ENCODE data around the gene GRWD1.

Gene GRWD1

DNA sequence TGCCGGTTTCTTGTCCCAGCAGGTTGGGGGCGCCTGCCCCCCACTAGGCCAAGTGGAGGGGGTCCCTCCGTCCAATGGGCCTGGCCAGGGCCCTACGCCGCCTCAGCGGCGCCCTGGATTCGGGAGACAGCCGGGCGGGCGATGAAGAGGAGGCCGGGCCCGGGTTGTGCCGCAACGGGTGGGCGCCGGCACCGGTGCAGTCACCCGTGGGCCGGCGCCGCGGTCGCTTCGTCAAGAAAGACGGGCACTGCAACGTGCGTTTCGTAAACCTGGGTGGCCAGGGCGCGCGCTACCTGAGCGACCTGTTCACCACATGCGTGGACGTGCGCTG is 15.8 kb downstream of the GRWD1 start:
- no peak for DNase-seq

- DNase-seq = peak; percentile 26
Measured at GRCh38 chr19:48461982-48462655, 16.3 kb downstream of the GRWD1 start.

GRCh38 chr19:48465215-48465614 is 19.4 kb downstream of the GRWD1 start:
- peak; percentile 36 for DNase-seq

DNA sequence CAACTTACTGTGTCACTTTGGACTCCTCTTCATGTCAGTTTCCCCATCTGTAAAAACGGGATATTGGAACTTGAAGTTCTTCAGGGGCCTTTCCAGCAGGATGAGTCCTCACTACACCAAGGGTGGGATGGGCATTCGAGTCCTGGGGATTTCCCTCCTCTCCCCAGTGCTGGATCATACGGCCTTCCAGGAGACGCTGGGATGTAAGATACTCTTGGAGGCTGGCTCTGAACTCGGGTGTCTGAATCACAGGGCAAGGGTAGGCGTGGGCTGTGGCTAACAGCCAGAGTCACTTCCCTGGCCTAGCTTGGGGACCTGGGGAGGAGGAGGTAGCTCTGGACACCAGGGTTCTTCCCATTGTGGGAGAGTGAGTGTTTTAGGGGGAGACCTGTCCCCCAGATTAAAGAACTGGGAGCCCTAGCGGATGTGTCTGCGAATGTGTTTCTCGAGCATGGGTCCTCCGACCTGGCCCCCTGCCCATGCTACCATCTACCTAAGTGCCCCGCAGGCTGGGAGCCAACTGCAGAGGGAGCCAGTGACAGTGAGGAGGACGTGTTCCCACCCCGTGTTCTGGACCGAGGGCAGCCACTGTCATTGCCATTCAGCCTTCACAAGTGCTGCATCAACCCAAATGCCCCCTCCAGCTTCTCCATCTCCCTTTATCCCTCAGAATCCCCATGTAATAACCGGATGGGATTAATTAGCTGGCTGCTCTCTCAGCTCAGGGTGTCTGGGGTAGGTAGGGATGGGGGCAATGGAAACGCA is 21.0 kb downstream of the GRWD1 start:
- DNase-seq = no peak

GRCh38 chr19:48468772-48469288 is 23.0 kb downstream of the GRWD1 start:
- peak; percentile 100 for DNase-seq

DNA sequence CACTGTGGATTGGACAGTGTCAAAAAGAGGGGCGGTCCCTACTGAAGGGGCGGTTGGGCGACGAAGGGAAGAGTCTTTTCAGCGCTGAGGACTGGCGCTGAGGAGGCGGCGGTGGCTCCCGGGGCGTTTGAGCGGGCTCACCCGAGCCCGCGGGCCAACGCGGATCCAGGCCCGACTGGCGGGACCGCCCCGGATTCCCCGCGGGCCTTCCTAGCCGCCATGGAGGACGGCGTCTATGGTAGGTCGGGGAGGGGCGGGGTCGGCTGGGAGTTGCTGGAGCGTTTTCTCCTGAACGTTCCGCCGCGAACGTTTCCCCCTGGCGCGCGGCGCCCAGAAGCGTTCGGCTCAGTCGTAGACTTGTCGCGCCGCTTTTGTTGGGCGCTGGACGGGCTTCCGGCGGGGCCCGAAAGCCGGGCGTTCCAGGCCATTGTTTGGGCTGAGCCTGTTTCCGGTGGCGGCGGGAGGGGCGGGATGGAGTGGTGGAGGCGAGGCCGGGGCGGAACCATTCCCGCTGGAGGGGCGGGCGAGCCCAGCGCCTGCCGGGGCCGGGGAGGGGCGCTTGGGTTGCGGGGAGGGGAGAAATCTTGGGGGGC is 23.6 kb downstream of the GRWD1 start, which contains the start of gene CYTH2:
Gene CYTH2 (plus strand): TSS at position 81 of the 593 bp plus-strand sequence. CDS start 139 bp downstream, at position 220.
- DNase-seq = peak; percentile 78

DNA sequence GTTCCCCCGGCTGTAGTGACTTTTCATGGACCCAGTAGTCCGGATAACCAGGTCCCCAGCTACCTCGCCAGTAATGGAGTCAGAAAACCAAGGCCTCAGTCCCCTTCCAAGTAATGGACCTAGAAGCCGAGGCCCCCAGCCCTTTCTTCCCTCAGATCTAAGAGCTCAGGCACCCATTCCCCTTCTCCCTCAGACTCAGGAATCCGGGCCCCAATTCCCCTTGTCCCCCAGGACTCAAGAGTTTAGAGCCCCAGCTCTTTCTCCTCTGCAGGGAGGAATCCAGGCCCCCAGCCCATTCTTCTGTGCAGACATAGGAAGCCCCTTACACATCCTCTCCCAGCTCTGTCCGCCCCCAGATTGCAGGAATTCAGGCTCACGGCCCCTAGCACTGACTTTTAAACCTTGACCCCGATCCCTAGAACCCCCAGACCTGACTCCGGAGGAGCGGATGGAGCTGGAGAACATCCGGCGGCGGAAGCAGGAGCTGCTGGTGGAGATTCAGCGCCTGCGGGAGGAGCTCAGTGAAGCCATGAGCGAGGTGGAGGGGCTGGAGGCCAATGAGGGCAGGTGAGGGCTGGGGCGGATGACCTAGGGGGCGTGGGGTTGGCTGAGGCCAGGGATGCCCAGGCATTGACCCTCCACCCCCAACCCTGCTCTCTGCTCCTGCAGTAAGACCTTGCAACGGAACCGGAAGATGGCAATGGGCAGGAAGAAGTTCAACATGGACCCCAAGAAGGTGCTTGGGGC is 24.3 kb downstream of the GRWD1 start:
- DNase-seq = no peak

DNA sequence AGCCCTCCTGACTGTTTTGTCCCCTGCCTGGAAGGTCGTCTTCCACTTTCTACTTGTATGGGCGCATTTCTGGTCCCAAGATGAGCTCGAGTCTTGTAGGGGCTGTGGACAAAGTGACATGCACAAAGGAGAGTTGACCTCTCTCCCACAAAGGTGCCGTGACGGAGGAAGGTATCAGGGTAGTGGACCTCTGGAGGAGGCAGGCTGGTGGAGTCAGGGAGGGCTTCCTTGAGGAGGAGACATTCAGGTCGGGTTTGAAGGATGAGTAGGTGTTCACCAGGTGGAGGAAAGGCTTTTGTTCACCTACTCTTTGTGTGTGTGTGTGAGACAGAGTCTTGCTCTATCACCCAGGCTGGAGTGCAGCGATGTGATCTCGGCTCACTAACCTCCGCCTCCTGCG is 25.1 kb downstream of the GRWD1 start:
- no peak for DNase-seq

DNA sequence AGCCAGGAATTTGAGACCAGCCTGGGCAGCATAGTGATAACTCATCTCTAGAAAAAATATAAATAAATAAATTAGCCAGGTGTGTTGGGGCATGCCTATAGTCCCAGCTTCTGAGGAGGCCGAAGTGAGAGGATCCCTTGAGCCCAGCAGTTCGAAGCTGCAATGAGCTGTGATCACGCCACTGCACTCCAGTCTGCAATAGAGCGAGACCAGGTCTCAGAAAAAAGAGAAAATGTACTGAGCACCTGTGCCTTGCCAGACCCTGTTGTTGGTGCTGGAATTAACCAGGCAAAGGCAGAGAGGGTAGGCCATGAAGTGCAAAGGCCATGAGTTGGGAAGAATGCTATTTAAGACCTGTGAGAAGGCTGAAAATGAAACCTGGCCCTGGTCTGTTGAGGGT is 26.1 kb downstream of the GRWD1 start:
- DNase-seq = no peak

GRCh38 chr19:48473161-48473966 is 27.6 kb downstream of the GRWD1 start:
- DNase-seq = no peak

GRCh38 chr19:48474084-48474592 is 28.4 kb downstream of the GRWD1 start:
- no peak for DNase-seq

- DNase-seq = no peak
Measured at GRCh38 chr19:48475369-48476068, 29.7 kb downstream of the GRWD1 start.

GRCh38 chr19:48476176-48476575 is 30.4 kb downstream of the GRWD1 start:
- no peak for DNase-seq

DNA sequence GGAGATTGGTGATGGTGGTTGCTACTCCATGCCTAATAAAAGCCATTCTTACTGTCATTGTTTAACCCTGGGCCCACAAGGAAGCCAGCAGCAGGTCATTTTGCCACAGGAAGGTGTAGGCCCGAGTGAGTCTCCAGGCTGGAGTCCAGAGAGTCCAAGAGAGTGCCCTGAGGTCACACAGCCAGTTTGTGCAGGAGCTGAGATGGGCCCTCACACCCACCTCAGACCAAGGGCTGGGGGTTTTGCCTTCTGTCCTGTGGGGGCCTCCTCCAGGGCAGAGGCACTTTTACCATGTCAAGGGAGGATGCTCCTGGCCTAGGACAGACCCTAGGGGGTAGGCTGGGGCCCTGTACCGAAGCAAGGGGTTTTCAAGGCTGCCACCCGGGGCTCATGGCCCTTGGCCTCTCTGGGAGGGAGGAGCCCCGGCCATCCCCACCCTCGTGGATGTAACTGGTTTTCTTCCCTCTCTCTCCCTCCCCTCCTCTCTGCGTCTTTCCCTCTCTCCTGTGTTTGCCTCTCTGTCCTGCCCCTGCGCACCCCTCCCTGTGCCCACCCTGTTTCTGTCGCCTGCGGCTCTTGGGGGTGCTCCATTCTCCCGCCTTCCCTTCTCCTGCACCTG is 31.4 kb downstream of the GRWD1 start:
- no peak for DNase-seq

DNA sequence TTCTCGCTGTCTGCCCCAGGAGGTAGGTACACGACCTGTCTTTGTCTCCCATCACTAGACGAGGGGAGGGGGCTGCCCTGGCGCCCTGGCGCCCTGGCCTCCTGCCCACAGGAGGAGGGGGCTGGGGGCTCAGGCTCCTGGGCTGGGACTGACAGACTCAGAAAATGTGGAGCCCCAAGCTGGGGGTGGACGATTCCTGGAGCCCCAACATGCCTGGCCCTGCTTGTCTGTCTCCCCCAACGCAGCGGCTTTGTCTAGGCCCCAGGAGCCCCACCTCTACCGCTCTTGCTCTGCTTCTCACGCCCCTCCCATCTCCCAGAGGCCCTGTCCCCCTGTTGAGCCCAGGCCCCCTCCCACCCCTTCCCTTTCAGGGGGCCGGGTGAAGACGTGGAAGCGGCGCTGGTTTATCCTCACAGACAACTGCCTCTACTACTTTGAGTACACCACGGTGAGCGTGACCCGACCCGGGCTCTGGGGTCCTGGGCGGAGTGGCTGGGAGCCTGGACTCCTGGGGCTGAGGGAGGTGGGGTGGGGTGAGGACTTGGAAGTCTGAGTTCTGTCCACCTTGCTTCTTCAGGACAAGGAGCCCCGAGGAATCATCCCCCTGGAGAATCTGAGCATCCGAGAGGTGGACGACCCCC is 32.0 kb downstream of the GRWD1 start:
- DNase-seq = no peak

DNA sequence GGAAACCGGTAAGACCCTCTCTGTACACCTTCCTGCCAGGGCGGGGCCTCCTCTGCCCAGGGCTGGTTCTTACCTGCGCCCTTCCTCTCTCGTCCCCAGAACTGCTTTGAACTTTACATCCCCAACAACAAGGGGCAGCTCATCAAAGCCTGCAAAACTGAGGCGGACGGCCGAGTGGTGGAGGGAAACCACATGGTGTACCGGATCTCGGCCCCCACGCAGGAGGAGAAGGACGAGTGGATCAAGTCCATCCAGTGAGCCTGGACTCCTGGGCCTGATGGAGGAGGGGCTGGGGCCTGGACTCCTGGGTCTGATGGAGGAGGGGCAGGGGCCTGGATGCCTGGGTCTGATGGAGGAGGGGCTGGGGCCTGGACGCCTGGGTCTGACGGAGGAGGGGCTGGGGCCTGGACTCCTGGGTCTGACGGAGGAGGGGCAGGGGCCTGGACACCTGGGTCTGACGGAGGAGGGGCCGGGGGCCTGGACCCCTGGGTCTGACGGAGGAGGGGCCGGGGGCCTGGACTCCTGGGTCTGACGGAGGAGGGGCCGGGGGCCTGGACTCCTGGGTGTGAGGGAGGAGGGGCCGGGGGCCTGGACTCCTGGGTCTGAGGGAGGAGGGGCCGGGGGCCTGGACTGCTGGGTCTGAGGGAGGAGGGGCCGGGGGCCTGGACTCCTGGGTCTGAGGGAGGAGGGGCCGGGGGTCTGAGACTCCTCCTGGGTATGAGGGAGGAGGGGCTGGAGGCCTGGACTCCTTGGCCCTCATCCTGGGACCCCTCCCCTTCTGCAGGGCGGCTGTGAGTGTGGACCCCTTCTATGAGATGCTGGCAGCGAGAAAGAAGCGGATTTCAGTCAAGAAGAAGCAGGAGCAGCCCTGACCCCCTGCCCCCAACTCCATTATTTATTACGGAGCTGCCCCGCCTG is 32.8 kb downstream of the GRWD1 start:
- DNase-seq = no peak

- no peak for DNase-seq
Measured at GRCh38 chr19:48479686-48480085, 33.9 kb downstream of the GRWD1 start.

DNA sequence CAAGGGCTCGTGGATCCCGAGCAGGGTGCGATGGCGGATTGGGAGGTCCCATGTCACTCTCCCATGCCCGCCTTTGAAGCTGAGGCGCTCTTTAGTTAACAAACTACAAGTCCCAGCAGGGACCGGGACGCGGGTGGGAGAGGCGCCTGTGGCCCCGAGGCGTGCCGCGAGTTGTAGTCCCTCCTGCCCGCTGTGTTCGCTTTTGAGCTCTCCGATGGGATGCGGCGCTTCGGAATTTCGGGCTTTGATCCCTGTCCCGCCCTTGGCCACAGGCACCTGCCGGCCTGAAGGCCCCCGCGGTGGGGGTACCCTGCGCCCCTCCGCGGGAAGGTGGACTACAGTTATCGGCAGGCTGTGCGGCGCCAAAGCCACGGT is 34.4 kb downstream of the GRWD1 start:
- no peak for DNase-seq

All from activated CD4-positive, alpha-beta T cell treated with anti-CD3 and anti-CD28 coated beads, Interleukin-2, amount 50 U/mL, for 16 hours (primary cell).